Measurements from ENCODE around the gene PRAME.

DNA sequence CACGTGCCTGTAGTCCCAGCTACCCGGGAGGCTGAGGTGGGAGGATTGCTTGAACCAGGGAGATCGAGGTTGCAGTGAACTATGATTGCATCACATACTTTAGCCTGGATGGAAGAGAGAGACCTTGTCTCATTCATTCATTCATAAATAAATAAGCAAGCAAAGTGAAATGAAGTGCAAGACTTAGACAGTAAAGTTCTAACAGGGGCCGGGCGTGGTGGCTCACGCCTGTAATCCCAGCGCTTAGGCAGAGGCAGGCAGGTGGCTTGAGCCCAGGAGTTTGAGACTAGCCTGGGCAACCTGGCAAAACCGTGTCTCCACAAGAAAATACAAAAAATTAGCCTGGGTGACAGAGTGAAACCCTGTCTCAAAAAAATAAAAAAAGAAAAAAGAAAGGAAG is 37.4 kb downstream of the PRAME start:
- TF ChIP-seq, protein P1, sequence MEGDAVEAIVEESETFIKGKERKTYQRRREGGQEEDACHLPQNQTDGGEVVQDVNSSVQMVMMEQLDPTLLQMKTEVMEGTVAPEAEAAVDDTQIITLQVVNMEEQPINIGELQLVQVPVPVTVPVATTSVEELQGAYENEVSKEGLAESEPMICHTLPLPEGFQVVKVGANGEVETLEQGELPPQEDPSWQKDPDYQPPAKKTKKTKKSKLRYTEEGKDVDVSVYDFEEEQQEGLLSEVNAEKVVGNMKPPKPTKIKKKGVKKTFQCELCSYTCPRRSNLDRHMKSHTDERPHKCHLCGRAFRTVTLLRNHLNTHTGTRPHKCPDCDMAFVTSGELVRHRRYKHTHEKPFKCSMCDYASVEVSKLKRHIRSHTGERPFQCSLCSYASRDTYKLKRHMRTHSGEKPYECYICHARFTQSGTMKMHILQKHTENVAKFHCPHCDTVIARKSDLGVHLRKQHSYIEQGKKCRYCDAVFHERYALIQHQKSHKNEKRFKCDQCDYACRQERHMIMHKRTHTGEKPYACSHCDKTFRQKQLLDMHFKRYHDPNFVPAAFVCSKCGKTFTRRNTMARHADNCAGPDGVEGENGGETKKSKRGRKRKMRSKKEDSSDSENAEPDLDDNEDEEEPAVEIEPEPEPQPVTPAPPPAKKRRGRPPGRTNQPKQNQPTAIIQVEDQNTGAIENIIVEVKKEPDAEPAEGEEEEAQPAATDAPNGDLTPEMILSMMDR (IDR thresholded peaks at IDR 0.05) = no peak
- no peak for TF ChIP-seq EP300 (IDR thresholded peaks at IDR 0.05)
- no peak for TF ChIP-seq POLR2A (IDR thresholded peaks at IDR 0.05)
